Glutamatergic neuron (in vitro differentiated cells): ENCODE data around the gene KCNJ5. TPM values are rescaled to one million over a fixed set of nuclear protein-coding genes. Genes with fewer than 3 reads are reported as not detected.

Experiments used
- DNase-seq: peaks from one replicate; pipeline ENCODE4 v3.0.0; 2022
- H3K27ac Mint-ChIP-seq: one replicate; pipeline ENCODE4 v1.8.0; 2020; ENCODE audit warnings: mild to moderate bottlenecking, mixed read lengths, inconsistent platforms; ENCODE audit not compliant: unreplicated experiment
- H3K27me3 Mint-ChIP-seq: one replicate; pipeline ENCODE4 v1.8.0; 2020; ENCODE audit warnings: mild to moderate bottlenecking, moderate library complexity, mixed read lengths, inconsistent platforms; ENCODE audit not compliant: unreplicated experiment
- H3K36me3 Mint-ChIP-seq: one replicate; pipeline ENCODE4 v1.8.0; 2020; ENCODE audit warnings: mild to moderate bottlenecking, mixed read lengths, inconsistent platforms; ENCODE audit not compliant: unreplicated experiment
- H3K4me1 Mint-ChIP-seq: one replicate; pipeline ENCODE4 v1.8.0; 2020; ENCODE audit warnings: mild to moderate bottlenecking, low read depth, mixed read lengths, inconsistent platforms; ENCODE audit not compliant: unreplicated experiment
- H3K4me3 Mint-ChIP-seq: one replicate; pipeline ENCODE4 v1.8.0; 2020; ENCODE audit warnings: mild to moderate bottlenecking, mixed read lengths, inconsistent platforms; ENCODE audit not compliant: unreplicated experiment
- H3K9me3 Mint-ChIP-seq: one replicate; pipeline ENCODE4 v1.8.0; 2020; ENCODE audit warnings: mild to moderate bottlenecking, moderate library complexity, mixed read lengths, inconsistent platforms; ENCODE audit not compliant: unreplicated experiment
- total RNA-seq: library from RNA; stranded (reverse); fragmentation: NEBNext Ultra II Directional; extraction: Animal tissue kit (Norgen Biotek cat#: 25700); gene quantifications from one replicate; pipeline ENCODE4 v1.2.1, GENCODE V29; 2021; ENCODE audit not compliant: unreplicated experiment
- TF ChIP-seq, protein P1 (sequence below): fragments of 200-600 bp; sonication (generic); IDR thresholded peaks from one replicate; pipeline ENCODE4 v1.5.0; 2021; ENCODE audit not compliant: partially characterized antibody, unreplicated experiment

Gene KCNJ5
- total RNA-seq, 1 donor from 2014 or later = 0.34 TPM

GRCh38 chr11:128911701-128912100, 20.5 kb downstream of the KCNJ5 start:
- Mint-ChIP-seq H3K4me3 (no peak overlapping the region), H3K36me3 (peaks cover 17% of the 10 kb centered on the region), H3K4me1 (peaks cover 23% of the 10 kb centered on the region), H3K27me3 (peaks cover 10% of the 10 kb centered on the region), H3K9me3 (peaks cover 19% of the 10 kb centered on the region), H3K27ac (no peak overlapping the region)
- TF ChIP-seq, protein P1, sequence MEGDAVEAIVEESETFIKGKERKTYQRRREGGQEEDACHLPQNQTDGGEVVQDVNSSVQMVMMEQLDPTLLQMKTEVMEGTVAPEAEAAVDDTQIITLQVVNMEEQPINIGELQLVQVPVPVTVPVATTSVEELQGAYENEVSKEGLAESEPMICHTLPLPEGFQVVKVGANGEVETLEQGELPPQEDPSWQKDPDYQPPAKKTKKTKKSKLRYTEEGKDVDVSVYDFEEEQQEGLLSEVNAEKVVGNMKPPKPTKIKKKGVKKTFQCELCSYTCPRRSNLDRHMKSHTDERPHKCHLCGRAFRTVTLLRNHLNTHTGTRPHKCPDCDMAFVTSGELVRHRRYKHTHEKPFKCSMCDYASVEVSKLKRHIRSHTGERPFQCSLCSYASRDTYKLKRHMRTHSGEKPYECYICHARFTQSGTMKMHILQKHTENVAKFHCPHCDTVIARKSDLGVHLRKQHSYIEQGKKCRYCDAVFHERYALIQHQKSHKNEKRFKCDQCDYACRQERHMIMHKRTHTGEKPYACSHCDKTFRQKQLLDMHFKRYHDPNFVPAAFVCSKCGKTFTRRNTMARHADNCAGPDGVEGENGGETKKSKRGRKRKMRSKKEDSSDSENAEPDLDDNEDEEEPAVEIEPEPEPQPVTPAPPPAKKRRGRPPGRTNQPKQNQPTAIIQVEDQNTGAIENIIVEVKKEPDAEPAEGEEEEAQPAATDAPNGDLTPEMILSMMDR = no peak
- DNase-seq = no peak

- no peak overlapping the region for H3K4me3 Mint-ChIP-seq
- peaks cover 17% of the 10 kb centered on the region for H3K36me3 Mint-ChIP-seq
- DNase-seq = peak; percentile 52
- H3K27ac Mint-ChIP-seq = no peak overlapping the region
- TF ChIP-seq, protein P1 = no peak
- H3K4me1 Mint-ChIP-seq = peaks cover 25% of the 10 kb centered on the region
- peaks cover 10% of the 10 kb centered on the region for H3K27me3 Mint-ChIP-seq
- H3K9me3 Mint-ChIP-seq = peaks cover 19% of the 10 kb centered on the region
These were observed 22.6 kb downstream of the KCNJ5 start for GRCh38 chr11:128913806-128914205.

- TF ChIP-seq, protein P1 = no peak
- Mint-ChIP-seq H3K4me3 (no peak overlapping the region), H3K9me3 (peaks cover 19% of the 10 kb centered on the region), H3K27ac (no peak overlapping the region), H3K27me3 (peaks cover 10% of the 10 kb centered on the region), H3K36me3 (peaks cover 17% of the 10 kb centered on the region), H3K4me1 (peaks cover 25% of the 10 kb centered on the region)
- no peak for DNase-seq
These were observed 23.3 kb downstream of the KCNJ5 start for GRCh38 chr11:128914216-128915148.

DNA sequence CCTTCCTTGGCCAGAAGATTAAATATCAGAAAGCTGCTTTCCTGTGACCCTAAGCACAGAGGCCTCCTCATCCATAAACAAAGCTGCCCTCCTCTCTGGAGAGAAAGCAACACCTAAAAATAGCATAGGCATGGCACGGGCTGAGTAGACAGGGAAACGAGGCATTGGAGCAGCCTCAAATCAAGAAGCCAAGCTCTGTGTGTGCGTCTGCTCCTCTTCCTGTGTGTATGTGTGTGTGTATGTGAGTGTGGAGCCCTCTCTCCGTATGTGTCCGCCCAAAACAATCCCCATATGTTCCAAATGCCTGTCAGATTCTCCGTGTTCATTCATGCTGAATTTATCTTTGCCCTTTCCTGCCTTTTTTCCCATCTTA, 24.0 kb downstream of the KCNJ5 start:
- TF ChIP-seq, protein P1 = no peak
- Mint-ChIP-seq H3K4me3 (peak overlapping the region; percentile 74), H3K27ac (no peak overlapping the region), H3K4me1 (peaks cover 25% of the 10 kb centered on the region), H3K9me3 (peaks cover 19% of the 10 kb centered on the region), H3K27me3 (peaks cover 10% of the 10 kb centered on the region), H3K36me3 (peaks cover 17% of the 10 kb centered on the region)
- DNase-seq = no peak

DNA sequence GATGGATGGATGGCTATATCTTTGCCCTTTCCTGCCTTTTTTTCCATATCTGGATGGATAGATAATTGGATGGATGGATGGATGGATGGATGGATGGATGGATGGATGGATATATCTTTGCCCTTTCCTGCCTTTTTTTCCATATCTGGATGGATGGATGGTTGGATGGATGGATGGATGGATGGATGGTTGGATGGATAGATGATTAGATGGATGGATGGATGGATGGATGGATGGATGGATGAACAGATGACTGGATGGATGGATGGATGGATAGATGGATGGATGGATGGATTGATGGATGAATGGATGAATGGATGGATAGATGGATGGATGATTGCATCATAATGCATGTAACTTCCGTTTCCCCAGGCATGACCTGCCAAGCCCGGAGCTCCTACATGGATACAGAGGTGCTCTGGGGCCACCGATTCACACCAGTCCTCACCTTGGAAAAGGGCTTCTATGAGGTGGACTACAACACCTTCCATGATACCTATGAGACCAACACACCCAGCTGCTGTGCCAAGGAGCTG, 24.9 kb downstream of the KCNJ5 start:
- no peak for DNase-seq
- TF ChIP-seq, protein P1 = no peak
- Mint-ChIP-seq H3K27me3 (peaks cover 14% of the 10 kb centered on the region), H3K36me3 (peaks cover 17% of the 10 kb centered on the region), H3K27ac (no peak overlapping the region), H3K4me3 (peak overlapping the region; percentile 30), H3K9me3 (peaks cover 19% of the 10 kb centered on the region), H3K4me1 (peaks cover 29% of the 10 kb centered on the region)
